HUES6 (cell line): Measurements from ENCODE around the gene TMEM225B.
"Not testable (repeated sequence)": the region's sequence is repeated elsewhere in the genome, so short reads cannot be mapped to it uniquely, and the experiment has no call there.

Experiments
- H3K27ac ChIP-seq: 2 replicates; pipeline ENCODE4 v1.7.0; 2013; ENCODE audit warnings: low read depth, mild to moderate bottlenecking, low read length, inconsistent platforms
- H3K27me3 ChIP-seq: 2 replicates; pipeline ENCODE4 v1.6.1; 2013; ENCODE audit warnings: low read length; ENCODE audit not compliant: control insufficient read depth, insufficient read depth
- H3K36me3 ChIP-seq: 2 replicates; pipeline ENCODE4 v1.6.1; 2013; ENCODE audit warnings: low read length; ENCODE audit not compliant: control insufficient read depth, insufficient read depth
- H3K4me1 ChIP-seq: 2 replicates; pipeline ENCODE4 v1.6.1; 2013; ENCODE audit warnings: low read length; ENCODE audit not compliant: control insufficient read depth, insufficient read depth
- H3K4me3 ChIP-seq: 2 replicates; pipeline ENCODE4 v1.5.1; 2013; ENCODE audit warnings: low read depth, low read length
- H3K9ac ChIP-seq: one replicate; pipeline ENCODE4 v1.6.1; 2013; ENCODE audit warnings: mild to moderate bottlenecking, low read length
- H3K9me3 ChIP-seq: 2 replicates; pipeline ENCODE4 v1.6.1; 2013; ENCODE audit warnings: low read depth, low read length; ENCODE audit not compliant: control insufficient read depth, insufficient read depth

The TMEM225B gene

GRCh38 chr7:99559175-99559915 is 38.7 kb upstream of the TMEM225B start:
- peak overlapping the region; percentile 94 for H3K4me3 ChIP-seq
- H3K9me3 ChIP-seq = no peaks in the 10 kb centered on the region
- peaks cover 9% of the 10 kb centered on the region; the same call in 1 of the 2 replicates for H3K4me1 ChIP-seq
- peaks cover 47% of the 10 kb centered on the region for H3K36me3 ChIP-seq
- peak overlapping the region; percentile 100 for H3K9ac ChIP-seq
- H3K27ac ChIP-seq = peak overlapping the region; percentile 94
- no peaks in the 10 kb centered on the region for H3K27me3 ChIP-seq

GRCh38 chr7:99560834-99561736 is 37.0 kb upstream of the TMEM225B start:
- no peak overlapping the region for H3K27ac ChIP-seq
- peak overlapping the region; percentile 41 for H3K9ac ChIP-seq
- H3K4me1 ChIP-seq = peaks cover 9% of the 10 kb centered on the region; the same call in 1 of the 2 replicates
- H3K36me3 ChIP-seq = peaks cover 63% of the 10 kb centered on the region
- H3K27me3 ChIP-seq = no peaks in the 10 kb centered on the region
- no peaks in the 10 kb centered on the region for H3K9me3 ChIP-seq
- H3K4me3 ChIP-seq = no peak overlapping the region

- Histone ChIP-seq H3K9me3 (no peaks in the 10 kb centered on the region), H3K4me3 (no peak overlapping the region), H3K27ac (peak overlapping the region; percentile 11; the same call in 1 of the 2 replicates), H3K4me1 (peaks cover 9% of the 10 kb centered on the region; the same call in 1 of the 2 replicates), H3K27me3 (no peaks in the 10 kb centered on the region), H3K36me3 (peaks cover 67% of the 10 kb centered on the region), H3K9ac (peak overlapping the region; percentile 27)
Measured at GRCh38 chr7:99561737-99562051, 36.4 kb upstream of the TMEM225B start.

GRCh38 chr7:99562114-99562784 is 35.8 kb upstream of the TMEM225B start:
- peak overlapping the region; percentile 66; the same call in 1 of the 2 replicates for H3K27ac ChIP-seq
- H3K36me3 ChIP-seq = peaks cover 67% of the 10 kb centered on the region
- no peak overlapping the region for H3K4me3 ChIP-seq
- H3K9me3 ChIP-seq = no peaks in the 10 kb centered on the region
- peak overlapping the region; percentile 39 for H3K9ac ChIP-seq
- no peaks in the 10 kb centered on the region for H3K27me3 ChIP-seq
- H3K4me1 ChIP-seq = peaks cover 9% of the 10 kb centered on the region; the same call in 1 of the 2 replicates

- H3K4me1 ChIP-seq = peaks cover 9% of the 10 kb centered on the region; the same call in 1 of the 2 replicates
- peak overlapping the region; percentile 39 for H3K9ac ChIP-seq
- no peaks in the 10 kb centered on the region for H3K27me3 ChIP-seq
- H3K9me3 ChIP-seq = no peaks in the 10 kb centered on the region
- H3K4me3 ChIP-seq = no peak overlapping the region
- peak overlapping the region; percentile 66; the same call in 1 of the 2 replicates for H3K27ac ChIP-seq
- H3K36me3 ChIP-seq = peaks cover 71% of the 10 kb centered on the region
Measured at GRCh38 chr7:99562832-99563231, 35.2 kb upstream of the TMEM225B start.

- Histone ChIP-seq H3K36me3 (peaks cover 72% of the 10 kb centered on the region), H3K27me3 (no peaks in the 10 kb centered on the region), H3K9me3 (no peaks in the 10 kb centered on the region), H3K4me3 (no peak overlapping the region), H3K27ac (peak overlapping the region; percentile 32; the same call in 1 of the 2 replicates), H3K9ac (peak overlapping the region; percentile 35), H3K4me1 (peaks cover 9% of the 10 kb centered on the region; the same call in 1 of the 2 replicates)
Measured at GRCh38 chr7:99563650-99564049, 34.4 kb upstream of the TMEM225B start.

GRCh38 chr7:99568770-99569169 is 29.3 kb upstream of the TMEM225B start:
- H3K9ac ChIP-seq, H3K27me3 ChIP-seq, H3K27ac ChIP-seq, H3K4me3 ChIP-seq, H3K9me3 ChIP-seq, H3K4me1 ChIP-seq: not testable (repeated sequence)
- H3K36me3 ChIP-seq = peaks cover 82% of the 10 kb centered on the region

GRCh38 chr7:99571768-99572167 is 26.3 kb upstream of the TMEM225B start:
- Histone ChIP-seq H3K4me3 (no peak overlapping the region), H3K4me1 (peaks cover 7% of the 10 kb centered on the region; the same call in 1 of the 2 replicates), H3K9me3 (no peaks in the 10 kb centered on the region), H3K27me3 (no peaks in the 10 kb centered on the region), H3K36me3 (peaks cover 60% of the 10 kb centered on the region), H3K27ac (no peak overlapping the region), H3K9ac (no peak overlapping the region)

- H3K36me3 ChIP-seq = peaks cover 56% of the 10 kb centered on the region
Measured at GRCh38 chr7:99573257-99573656, 24.8 kb upstream of the TMEM225B start.

GRCh38 chr7:99576251-99576650 is 21.8 kb upstream of the TMEM225B start:
- Histone ChIP-seq H3K27me3 (no peaks in the 10 kb centered on the region), H3K27ac (no peak overlapping the region), H3K36me3 (peaks cover 32% of the 10 kb centered on the region), H3K4me1 (peaks cover 13% of the 10 kb centered on the region), H3K9ac (no peak overlapping the region), H3K4me3 (no peak overlapping the region), H3K9me3 (no peaks in the 10 kb centered on the region)

More at GRCh38 chr7:99573257-99573656, 24.8 kb upstream of the TMEM225B start:
- Histone ChIP-seq H3K9me3 (no peaks in the 10 kb centered on the region), H3K4me3 (no peak overlapping the region), H3K27ac (no peak overlapping the region), H3K4me1 (peaks cover 7% of the 10 kb centered on the region; the same call in 1 of the 2 replicates), H3K27me3 (no peaks in the 10 kb centered on the region), H3K9ac (no peak overlapping the region)
